ENCODE results near the gene IZUMO3. TPM values are rescaled to one million over a fixed set of nuclear protein-coding genes. Genes with fewer than 3 reads are reported as not detected.

Gene IZUMO3, protein sequence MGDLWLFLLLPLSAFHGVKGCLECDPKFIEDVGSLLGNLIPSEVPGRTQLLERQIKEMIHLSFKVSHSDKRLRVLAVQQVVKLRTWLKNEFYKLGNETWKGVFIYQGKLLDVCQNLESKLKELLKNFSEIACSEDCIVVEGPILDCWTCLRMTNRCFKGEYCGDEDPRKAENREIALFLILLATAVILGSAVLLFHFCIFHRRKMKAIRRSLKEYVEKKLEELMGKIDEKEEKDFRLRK
- polyA plus RNA-seq: not detected in 2 replicates
- not detected in 2 replicates for polyA minus RNA-seq

DNA sequence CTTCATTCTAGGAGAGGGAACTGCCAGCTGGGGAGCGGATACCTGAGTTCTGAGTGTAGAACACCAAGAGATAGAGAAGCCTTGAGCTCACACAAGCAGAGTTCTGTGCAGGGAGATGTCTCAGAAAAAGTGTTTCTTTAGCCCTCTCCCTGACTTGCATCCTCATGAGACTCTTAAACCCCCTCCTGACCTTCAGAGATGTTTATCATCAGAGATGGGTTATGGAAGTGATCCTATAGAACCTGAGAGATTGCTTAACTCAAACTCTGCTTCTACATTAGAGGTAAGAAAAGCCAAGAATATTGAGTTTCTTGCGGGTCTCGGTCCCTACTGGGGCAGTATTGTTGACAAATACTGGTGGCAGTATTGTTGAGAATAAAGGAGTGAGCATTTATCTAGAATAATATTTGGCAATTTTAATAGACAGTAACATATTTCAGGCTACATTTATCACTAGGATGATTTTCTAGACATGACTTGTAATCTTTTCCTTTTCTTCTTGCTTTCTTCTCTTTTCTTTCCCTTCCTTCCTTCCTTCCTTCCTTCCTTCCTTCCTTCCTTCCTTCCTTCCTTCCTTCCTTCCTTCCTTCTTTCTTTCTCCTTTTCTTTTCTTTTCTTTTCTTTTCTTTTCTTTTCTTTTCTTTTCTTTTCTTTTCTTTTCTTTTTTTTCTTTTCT, at the start of gene IZUMO3:
TSS of gene IZUMO3 (minus strand) at position 51 of the 676 bp plus-strand sequence. CDS start 248 bp downstream, outside the sequence.
- no peak within 1 kb of the TSS for H2AFZ ChIP-seq (ENCODE audit: low read depth, low read length)
- no peaks in the 10 kb centered on the region for H3K79me2 ChIP-seq (replicated peaks; ENCODE audit: insufficient read depth, low read length)
- H3K9ac ChIP-seq (ENCODE audit: low read length): no peak within 1 kb of the TSS
- no peaks in the 10 kb centered on the region for H3K9me2 ChIP-seq (ENCODE audit: insufficient read depth, low read length)
- TF ChIP-seq SMC3 (conservative IDR thresholded peaks at IDR 0.05; ENCODE audit: poor library complexity): no peak
- TF ChIP-seq RAD21 (conservative IDR thresholded peaks at IDR 0.05): no peak
- TF ChIP-seq, protein P1, sequence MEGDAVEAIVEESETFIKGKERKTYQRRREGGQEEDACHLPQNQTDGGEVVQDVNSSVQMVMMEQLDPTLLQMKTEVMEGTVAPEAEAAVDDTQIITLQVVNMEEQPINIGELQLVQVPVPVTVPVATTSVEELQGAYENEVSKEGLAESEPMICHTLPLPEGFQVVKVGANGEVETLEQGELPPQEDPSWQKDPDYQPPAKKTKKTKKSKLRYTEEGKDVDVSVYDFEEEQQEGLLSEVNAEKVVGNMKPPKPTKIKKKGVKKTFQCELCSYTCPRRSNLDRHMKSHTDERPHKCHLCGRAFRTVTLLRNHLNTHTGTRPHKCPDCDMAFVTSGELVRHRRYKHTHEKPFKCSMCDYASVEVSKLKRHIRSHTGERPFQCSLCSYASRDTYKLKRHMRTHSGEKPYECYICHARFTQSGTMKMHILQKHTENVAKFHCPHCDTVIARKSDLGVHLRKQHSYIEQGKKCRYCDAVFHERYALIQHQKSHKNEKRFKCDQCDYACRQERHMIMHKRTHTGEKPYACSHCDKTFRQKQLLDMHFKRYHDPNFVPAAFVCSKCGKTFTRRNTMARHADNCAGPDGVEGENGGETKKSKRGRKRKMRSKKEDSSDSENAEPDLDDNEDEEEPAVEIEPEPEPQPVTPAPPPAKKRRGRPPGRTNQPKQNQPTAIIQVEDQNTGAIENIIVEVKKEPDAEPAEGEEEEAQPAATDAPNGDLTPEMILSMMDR (IDR thresholded peaks at IDR 0.05; ENCODE audit: poor library complexity, severe bottlenecking): no peak
- TF ChIP-seq POLR2AphosphoS5 (IDR thresholded peaks at IDR 0.05): no peak
- no peak for TF ChIP-seq MXI1 (conservative IDR thresholded peaks at IDR 0.05; ENCODE audit: poor library complexity, severe bottlenecking)
- TF ChIP-seq EP300 (conservative IDR thresholded peaks at IDR 0.05; ENCODE audit: poor library complexity, severe bottlenecking): no peak
- TF ChIP-seq, protein P2, sequence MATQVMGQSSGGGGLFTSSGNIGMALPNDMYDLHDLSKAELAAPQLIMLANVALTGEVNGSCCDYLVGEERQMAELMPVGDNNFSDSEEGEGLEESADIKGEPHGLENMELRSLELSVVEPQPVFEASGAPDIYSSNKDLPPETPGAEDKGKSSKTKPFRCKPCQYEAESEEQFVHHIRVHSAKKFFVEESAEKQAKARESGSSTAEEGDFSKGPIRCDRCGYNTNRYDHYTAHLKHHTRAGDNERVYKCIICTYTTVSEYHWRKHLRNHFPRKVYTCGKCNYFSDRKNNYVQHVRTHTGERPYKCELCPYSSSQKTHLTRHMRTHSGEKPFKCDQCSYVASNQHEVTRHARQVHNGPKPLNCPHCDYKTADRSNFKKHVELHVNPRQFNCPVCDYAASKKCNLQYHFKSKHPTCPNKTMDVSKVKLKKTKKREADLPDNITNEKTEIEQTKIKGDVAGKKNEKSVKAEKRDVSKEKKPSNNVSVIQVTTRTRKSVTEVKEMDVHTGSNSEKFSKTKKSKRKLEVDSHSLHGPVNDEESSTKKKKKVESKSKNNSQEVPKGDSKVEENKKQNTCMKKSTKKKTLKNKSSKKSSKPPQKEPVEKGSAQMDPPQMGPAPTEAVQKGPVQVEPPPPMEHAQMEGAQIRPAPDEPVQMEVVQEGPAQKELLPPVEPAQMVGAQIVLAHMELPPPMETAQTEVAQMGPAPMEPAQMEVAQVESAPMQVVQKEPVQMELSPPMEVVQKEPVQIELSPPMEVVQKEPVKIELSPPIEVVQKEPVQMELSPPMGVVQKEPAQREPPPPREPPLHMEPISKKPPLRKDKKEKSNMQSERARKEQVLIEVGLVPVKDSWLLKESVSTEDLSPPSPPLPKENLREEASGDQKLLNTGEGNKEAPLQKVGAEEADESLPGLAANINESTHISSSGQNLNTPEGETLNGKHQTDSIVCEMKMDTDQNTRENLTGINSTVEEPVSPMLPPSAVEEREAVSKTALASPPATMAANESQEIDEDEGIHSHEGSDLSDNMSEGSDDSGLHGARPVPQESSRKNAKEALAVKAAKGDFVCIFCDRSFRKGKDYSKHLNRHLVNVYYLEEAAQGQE (IDR thresholded peaks at IDR 0.05; ENCODE audit: borderline replicate concordance): no peak
- no peak for TF ChIP-seq TAF1 (IDR thresholded peaks at IDR 0.05; ENCODE audit: low read depth)
- no peak for TF ChIP-seq EZH2 (IDR thresholded peaks at IDR 0.05; ENCODE audit: borderline replicate concordance, insufficient read depth, low read length, poor library complexity, severe bottlenecking)
- no peaks in the 10 kb centered on the region for H3F3A ChIP-seq (ENCODE audit: insufficient read depth, low read length, poor library complexity, severe bottlenecking)
- no peaks in the 10 kb centered on the region for H4K20me1 ChIP-seq (ENCODE audit: insufficient read depth)
- no peaks in the 10 kb centered on the region for H3K27me3 ChIP-seq (ENCODE audit: insufficient read depth, low read depth, low read length)
- H3K9me3 ChIP-seq (ENCODE audit: low read length): no peaks in the 10 kb centered on the region
- no peak within 1 kb of the TSS for H3K27ac ChIP-seq (ENCODE audit: low read length)
- H3K4me3 ChIP-seq (ENCODE audit: low read length): no peak within 1 kb of the TSS
- no peak within 1 kb of the TSS for H3K4me2 ChIP-seq (ENCODE audit: low read length)
- H3K36me3 ChIP-seq (ENCODE audit: insufficient read depth, low read length): no peaks in the 10 kb centered on the region

DNA sequence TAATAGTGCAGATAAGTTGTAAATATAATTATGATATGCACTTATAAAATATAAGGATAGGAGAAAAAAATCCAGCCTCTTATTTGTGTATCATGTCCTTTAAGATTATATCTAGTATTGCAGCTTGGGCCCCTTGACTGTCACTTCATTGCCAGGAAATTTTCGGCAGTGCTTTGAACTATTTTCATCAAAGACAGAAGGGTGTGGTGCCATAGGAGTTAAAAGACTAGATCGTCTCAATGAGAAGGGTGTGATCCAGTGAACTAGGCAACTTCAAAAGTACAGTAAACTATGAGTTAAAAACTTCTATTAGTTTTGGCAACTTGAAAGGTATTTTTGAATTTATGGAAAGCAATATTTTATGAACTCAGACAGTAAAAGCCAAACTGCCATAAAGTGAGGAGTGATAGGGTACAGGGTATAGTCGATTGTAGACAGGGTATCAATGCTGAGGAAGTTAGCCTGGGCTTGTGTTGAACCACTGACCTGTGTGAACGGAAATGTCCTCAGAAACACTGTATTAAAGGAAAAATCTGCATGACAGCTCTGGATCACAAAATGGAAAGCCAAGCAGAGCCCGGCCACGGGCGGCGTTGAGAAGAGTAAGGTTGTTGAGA, 48.6 kb upstream of the IZUMO3 start:
- H3F3A ChIP-seq (ENCODE audit: insufficient read depth, low read length, poor library complexity, severe bottlenecking): no peaks in the 10 kb centered on the region
- no peak overlapping the region for H3K4me2 ChIP-seq (ENCODE audit: low read length)
- no peaks in the 10 kb centered on the region for H3K9me3 ChIP-seq (ENCODE audit: low read length)

More for the DNA sequence above, 48.6 kb upstream of the IZUMO3 start:
- Histone ChIP-seq H3K79me2 (replicated peaks; ENCODE audit: insufficient read depth, low read length) (no peaks in the 10 kb centered on the region), H4K20me1 (ENCODE audit: insufficient read depth) (no peaks in the 10 kb centered on the region), H3K4me3 (ENCODE audit: low read length) (no peak overlapping the region), H3K9ac (ENCODE audit: low read length) (no peak overlapping the region), H3K27me3 (ENCODE audit: insufficient read depth, low read depth, low read length) (no peaks in the 10 kb centered on the region), H3K36me3 (ENCODE audit: insufficient read depth, low read length) (no peaks in the 10 kb centered on the region), H3K9me2 (ENCODE audit: insufficient read depth, low read length) (no peaks in the 10 kb centered on the region), H2AFZ (ENCODE audit: low read depth, low read length) (no peak overlapping the region), H3K27ac (ENCODE audit: low read length) (no peak overlapping the region)
- no peak for TF ChIP-seq EP300 (conservative IDR thresholded peaks at IDR 0.05; ENCODE audit: poor library complexity, severe bottlenecking)
- TF ChIP-seq, protein P1 (IDR thresholded peaks at IDR 0.05; ENCODE audit: poor library complexity, severe bottlenecking): no peak
- TF ChIP-seq, protein P2 (IDR thresholded peaks at IDR 0.05; ENCODE audit: borderline replicate concordance): no peak
- TF ChIP-seq MXI1 (conservative IDR thresholded peaks at IDR 0.05; ENCODE audit: poor library complexity, severe bottlenecking): no peak
- no peak for TF ChIP-seq POLR2AphosphoS5 (IDR thresholded peaks at IDR 0.05)
- TF ChIP-seq EZH2 (IDR thresholded peaks at IDR 0.05; ENCODE audit: borderline replicate concordance, insufficient read depth, low read length, poor library complexity, severe bottlenecking): no peak
- TF ChIP-seq RAD21 (conservative IDR thresholded peaks at IDR 0.05): no peak
- no peak for TF ChIP-seq TAF1 (IDR thresholded peaks at IDR 0.05; ENCODE audit: low read depth)
- TF ChIP-seq SMC3 (conservative IDR thresholded peaks at IDR 0.05; ENCODE audit: poor library complexity): no peak
